GM12864 (cell line): ENCODE measurements around the gene RTN4R.

Experiments
- DNase-seq: peaks from one replicate; pipeline ENCODE4 v3.0.0-alpha.2; 2011; ENCODE audit warnings: low read depth
- H3K4me3 ChIP-seq: 2 replicates; pipeline ENCODE4 v1.5.1; 2011; ENCODE audit warnings: mild to moderate bottlenecking, low read depth, low read length, control low read depth
- CTCF ChIP-seq: IDR thresholded peaks from 2 replicates; pipeline ENCODE4 v1.5.1; 2011; ENCODE audit warnings: low read depth, mild to moderate bottlenecking, moderate library complexity, low read length, control low read depth, inconsistent platforms; ENCODE audit errors: missing control alignments

The RTN4R gene

GRCh38 chr22:20260071-20260765, 7.9 kb downstream of the RTN4R start:
- no peak for DNase-seq
- H3K4me3 ChIP-seq, result no peak overlapping the region
- TF ChIP-seq CTCF, result no peak

GRCh38 chr22:20259327-20259688, 8.8 kb downstream of the RTN4R start:
- H3K4me3 ChIP-seq, result no peak overlapping the region
- TF ChIP-seq CTCF, result no peak

GRCh38 chr22:20258584-20259326, 9.4 kb downstream of the RTN4R start:
- peak; percentile 67 for TF ChIP-seq CTCF
- DNase-seq, result no peak

More at GRCh38 chr22:20259327-20259688, 8.8 kb downstream of the RTN4R start:
- DNase-seq, result no peak

GRCh38 chr22:20258021-20258299, 10.2 kb downstream of the RTN4R start:
- no peak overlapping the region for H3K4me3 ChIP-seq
- TF ChIP-seq CTCF, result no peak
- DNase-seq, result no peak

More at GRCh38 chr22:20258584-20259326, 9.4 kb downstream of the RTN4R start:
- no peak overlapping the region for H3K4me3 ChIP-seq

- no peak overlapping the region for H3K4me3 ChIP-seq
- TF ChIP-seq CTCF, result no peak
- DNase-seq, result no peak
Measured at GRCh38 chr22:20257212-20258020, 10.7 kb downstream of the RTN4R start.

- H3K4me3 ChIP-seq, result no peak overlapping the region
- no peak for DNase-seq
- no peak for TF ChIP-seq CTCF
Measured at GRCh38 chr22:20256551-20257211, 11.4 kb downstream of the RTN4R start.
